Psoas muscle (tissue), 8 donors: ENCODE measurements around the gene TH. TPM values are rescaled to one million over a fixed set of nuclear protein-coding genes. Genes with fewer than 3 reads are reported as not detected.

ENCODE experiments used
- ATAC-seq, 4 donors: fragments of 200-7000 bp; cut with Tn5 transposase; one replicate each; pipeline ENCODE4 v1.9.1; 2020; ENCODE audit warnings: moderate library complexity in 3 of 4, mild to moderate bottlenecking in 2 of 4
- DNase-seq, 2 donors: peaks; one replicate each; pipeline ENCODE4 v3.0.0-alpha.2; 2020
- H3K27ac ChIP-seq: fragments of 200-600 bp; one replicate; pipeline ENCODE4 v1.8.0; 2022
- H3K27me3 ChIP-seq, 3 donors: fragments of 200-600 bp in 1 of 3; one replicate each; pipeline versions ENCODE4 v1.6.1 to v1.8.0; 2013 to 2022; ENCODE audit warnings: low read length in 2 of 3, mild to moderate bottlenecking in 2 of 3, moderate library complexity in 1 of 3; ENCODE audit not compliant: insufficient read depth in 3 of 3
- H3K36me3 ChIP-seq, 2 donors: fragments of 200-600 bp in 1 of 2; one replicate each; pipeline versions ENCODE4 v1.6.1 to v1.8.0; 2013 to 2022; ENCODE audit warnings: low read depth in 1 of 2, mild to moderate bottlenecking in 1 of 2, moderate library complexity in 1 of 2; ENCODE audit not compliant: insufficient read depth in 1 of 2
- H3K4me1 ChIP-seq: fragments of 200-600 bp; one replicate; pipeline ENCODE4 v1.8.0; 2022
- H3K4me3 ChIP-seq: fragments of 200-600 bp; one replicate; pipeline ENCODE4 v1.8.0; 2022; ENCODE audit warnings: mild to moderate bottlenecking
- H3K9me3 ChIP-seq: fragments of 200-600 bp; one replicate; pipeline ENCODE4 v1.8.0; 2022
- CTCF ChIP-seq: fragments of 200-600 bp; IDR thresholded peaks from one replicate; pipeline ENCODE4 v1.8.0; 2022; ENCODE audit warnings: antibody characterized with exemption
- WGBS, 3 donors: extraction: QIAGEN DNeasy Blood & Tissue Kit; methylation state at CpG; one replicate each; pipeline versions ENCODE4 v1.1.6 to v1.1.7; 2013; 5-methylcytosine and 5-hydroxymethylcytosine counted together
- intact Hi-C, 2 donors: fragments of 100-400 bp; cut with DNase I; formaldehyde crosslinking; loops; one replicate each; pipeline versions ENCODE4 v1.11.0 to v1.14.2; 2022
- polyA plus RNA-seq, 3 donors: library from polyadenylated mRNA; stranded (reverse); fragments of 200-250 nt; gene quantifications; one replicate each; pipeline ENCODE4 v1.2.3, GENCODE V29; 2013
- total RNA-seq, 4 donors: library from RNA; stranded (reverse); fragmentation: NEBNext Ultra II Directional in 2 of 4; extraction: Animal tissue kit (Norgen Biotek cat#: 25700) in 2 of 4; gene quantifications; one replicate each; pipeline versions ENCODE4 v1.2.1 to v1.2.4, GENCODE V29; 2021 to 2023
- donor health status: healthy with polysubstance abuse.
- donor health status: DM: no; HTN: no; CAD: no; lungs with moderate emphysema.
- donor health status: Bipolar disorder and iron deficiency.
- donor health status: healthy.
- donor health status: DM: yes; HTN: yes; CAD: no.
- donor health status: DM: no; HTN: no; CAD: no.
- donor health status: DM: no; HTN: no; CAD: no.
- donor health status: DM: yes; HTN: yes; CAD: no.

Gene TH
- total and polyA plus RNA-seq, 7 donors, result 0.16 to 0.34 TPM; not detected in 5

- Histone ChIP-seq H3K36me3 (no peaks in the 10 kb centered on the region), H3K27ac (no peak overlapping the region), H3K27me3 (peaks cover 0 to 15% (median 7%) of the 10 kb centered on the region in 3 donors), H3K4me3 (no peak overlapping the region), H3K4me1 (no peaks in the 10 kb centered on the region), H3K9me3 (no peaks in the 10 kb centered on the region)
- DNase-seq, result no peak
- WGBS, 3 donors, result 57 to 70% (median 60%) methylated on average over 3 of the region's 3 CpGs
- TF ChIP-seq CTCF, result no peak
- ATAC-seq, result no peak
- intact Hi-C loops, result no loop called here
Measured at GRCh38 chr11:2218031-2218633, 46.5 kb upstream of the TH start.

GRCh38 chr11:2217211-2218030 lies 45.8 kb upstream of the TH start:
- Histone ChIP-seq H3K9me3 (no peaks in the 10 kb centered on the region), H3K27me3 (peaks cover 0 to 15% (median 6%) of the 10 kb centered on the region in 3 donors), H3K4me3 (no peak overlapping the region), H3K36me3 (no peaks in the 10 kb centered on the region), H3K4me1 (no peaks in the 10 kb centered on the region), H3K27ac (no peak overlapping the region)
- intact Hi-C loops, result no loop called here
- TF ChIP-seq CTCF, result no peak
- DNase-seq, result no peak
- no peak for ATAC-seq
- 52 to 58% (median 53%) methylated on average over 21 to 23 of the region's 23 CpGs for WGBS, 3 donors

- intact Hi-C loops, result no loop called here
- Histone ChIP-seq H3K4me1 (no peaks in the 10 kb centered on the region), H3K4me3 (no peak overlapping the region), H3K36me3 (no peaks in the 10 kb centered on the region), H3K27me3 (peaks cover 0 to 8% (median 4%) of the 10 kb centered on the region in 3 donors), H3K9me3 (no peaks in the 10 kb centered on the region), H3K27ac (no peak overlapping the region)
- 82 to 84% (median 83%) methylated on average over 8 to 9 of the region's 9 CpGs for WGBS, 3 donors
- ATAC-seq (no peak), DNase-seq (no peak)
- TF ChIP-seq CTCF, result no peak
Measured at GRCh38 chr11:2216400-2217064, 44.9 kb upstream of the TH start.

GRCh38 chr11:2215561-2216399 lies 44.2 kb upstream of the TH start:
- peak in 1 of 4 donors; percentile 14 for ATAC-seq
- H3K9me3 ChIP-seq, result no peaks in the 10 kb centered on the region
- intact Hi-C loops, result no loop called here
- H3K27ac ChIP-seq, result no peak overlapping the region
- no peak for TF ChIP-seq CTCF
- H3K4me1 ChIP-seq, result no peaks in the 10 kb centered on the region
- no peaks in the 10 kb centered on the region for H3K36me3 ChIP-seq
- peaks cover 0 to 8% (median 4%) of the 10 kb centered on the region in 3 donors for H3K27me3 ChIP-seq
- DNase-seq, result no peak
- H3K4me3 ChIP-seq, result no peak overlapping the region
- 84 to 91% (median 88%) methylated on average over 30 to 34 of the region's 34 CpGs for WGBS, 3 donors
